Activated naive CD8-positive, alpha-beta T cell treated with anti-CD3 and anti-CD28 coated beads, Interleukin-2, amount 50 U/mL, for 16 hours (primary cell): ENCODE measurements around the gene APMAP.

Source experiments
- DNase-seq: peaks from one replicate; pipeline ENCODE4 v3.0.0-alpha.2; 2020; ENCODE audit warnings: low read depth, low spot score

APMAP gene

GRCh38 chr20:24969186-24970029 lies 23.1 kb downstream of the APMAP start:
- no peak for DNase-seq

GRCh38 chr20:24968278-24968800 lies 24.2 kb downstream of the APMAP start:
- no peak for DNase-seq

GRCh38 chr20:24966317-24967012 lies 26.1 kb downstream of the APMAP start:
- DNase-seq = no peak

- no peak for DNase-seq
Measured at GRCh38 chr20:24965065-24965919, 27.3 kb downstream of the APMAP start.

- no peak for DNase-seq
Measured at GRCh38 chr20:24964506-24964840, 28.1 kb downstream of the APMAP start.

GRCh38 chr20:24963672-24964505 lies 28.7 kb downstream of the APMAP start:
- no peak for DNase-seq

GRCh38 chr20:24962510-24962909 lies 30.0 kb downstream of the APMAP start:
- DNase-seq = no peak

- no peak for DNase-seq
Measured at GRCh38 chr20:24962182-24962492, 30.4 kb downstream of the APMAP start.

GRCh38 chr20:24961384-24962181 lies 31.0 kb downstream of the APMAP start:
- DNase-seq = no peak

GRCh38 chr20:24960861-24961260 lies 31.7 kb downstream of the APMAP start:
- no peak for DNase-seq

- DNase-seq = no peak
Measured at GRCh38 chr20:24960302-24960801, 32.2 kb downstream of the APMAP start.

- DNase-seq = no peak
Measured at GRCh38 chr20:24959591-24960301, 32.8 kb downstream of the APMAP start.

GRCh38 chr20:24958506-24959385 lies 33.8 kb downstream of the APMAP start:
- DNase-seq = no peak

GRCh38 chr20:24957326-24958016 lies 35.1 kb downstream of the APMAP start:
- no peak for DNase-seq

- DNase-seq = no peak
Measured at GRCh38 chr20:24956001-24956841, 36.3 kb downstream of the APMAP start.

GRCh38 chr20:24955045-24955444 lies 37.5 kb downstream of the APMAP start:
- no peak for DNase-seq

- no peak for DNase-seq
Measured at GRCh38 chr20:24954566-24954965, 38.0 kb downstream of the APMAP start.
